Activated CD4-positive, CD25-positive, alpha-beta regulatory T cell treated with anti-CD3 and anti-CD28 coated beads, Interleukin-2, amount 50 U/mL, for 72 hours (primary cell): ENCODE data around the gene SCMH1.
"Not testable (repeated sequence)": the region's sequence is repeated elsewhere in the genome, so short reads cannot be mapped to it uniquely, and the experiment has no call there.

Experiments
- DNase-seq: peaks from one replicate; pipeline ENCODE4 v3.0.0; 2021

The SCMH1 gene

DNA sequence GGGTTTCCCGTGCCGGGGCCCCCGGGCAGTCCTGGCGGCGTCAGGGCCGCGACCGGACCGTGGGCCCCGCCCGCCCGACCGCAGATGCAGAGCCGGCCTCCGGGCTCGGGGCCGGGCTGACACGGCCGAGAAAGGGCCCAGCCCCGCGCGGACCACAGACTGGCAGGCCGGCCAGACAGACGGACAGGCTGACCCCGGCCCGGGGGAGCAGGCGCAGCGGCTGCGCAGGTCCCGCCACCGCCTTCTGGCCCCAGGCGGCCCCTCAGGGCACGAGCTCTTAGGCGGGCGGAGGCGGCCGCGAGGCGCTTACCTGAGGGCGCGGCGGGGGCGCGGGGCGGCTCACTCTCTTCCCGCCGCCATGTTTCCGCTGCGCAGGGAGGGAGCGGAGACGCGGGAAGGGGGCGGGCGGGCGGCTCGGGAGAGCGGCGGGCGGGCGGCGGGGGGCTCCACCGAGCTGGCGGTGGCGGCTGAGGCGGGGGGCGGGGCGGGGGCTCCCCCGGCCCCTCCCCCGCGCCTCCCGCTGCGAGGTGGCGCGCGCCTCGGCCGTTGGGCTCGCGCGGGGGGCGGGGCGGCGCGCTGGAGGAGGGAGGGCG lies at the start of gene SCMH1:
Gene SCMH1, minus strand, starts transcription at position 558 of the 593 bp plus-strand sequence. CDS start 56,173 bp downstream, outside the sequence.
- peak; percentile 67 for DNase-seq

GRCh38 chr1:41291195-41291594 lies 49.1 kb upstream of the SCMH1 start:
- DNase-seq = no peak

GRCh38 chr1:41289196-41289595 lies 47.1 kb upstream of the SCMH1 start:
- no peak for DNase-seq

DNA sequence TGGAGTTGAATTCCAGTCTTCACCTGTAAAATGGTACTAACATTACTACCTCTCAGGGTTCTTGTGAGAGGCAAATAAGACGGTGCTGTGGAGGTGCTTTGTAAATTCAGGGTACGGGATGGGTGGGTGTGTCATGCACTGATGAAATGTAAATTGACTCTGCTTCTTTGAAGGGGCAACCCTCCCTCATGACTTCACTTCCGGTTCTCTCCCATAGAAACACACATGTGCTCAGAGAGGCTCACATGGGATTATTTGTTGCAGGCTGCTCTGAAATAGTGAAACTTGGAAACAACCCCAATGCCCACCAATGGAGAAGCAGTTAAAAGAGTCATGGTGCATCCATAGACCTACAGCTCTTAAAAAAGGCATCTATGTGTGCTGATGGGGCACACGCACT lies 44.9 kb upstream of the SCMH1 start:
- DNase-seq = no peak

DNA sequence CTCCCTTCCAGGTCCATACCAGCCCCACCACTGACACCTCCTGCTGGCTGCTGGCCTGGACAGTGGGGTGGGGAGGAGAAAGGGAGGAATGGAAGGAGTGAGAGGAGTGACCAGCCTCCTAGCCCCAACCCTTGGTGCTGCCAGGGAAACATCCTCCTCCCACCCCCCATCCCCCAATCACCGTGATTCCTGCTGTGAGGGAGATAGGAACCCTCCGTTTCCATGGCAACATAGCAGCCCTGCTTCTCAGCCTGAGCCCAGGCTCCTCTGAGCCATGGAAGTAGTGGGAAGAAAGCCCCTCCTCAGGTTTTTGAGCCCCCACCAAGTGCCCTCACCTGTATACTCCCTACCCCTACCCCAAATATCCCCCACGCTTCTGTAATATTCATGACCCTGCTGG lies 44.4 kb upstream of the SCMH1 start:
- DNase-seq = no peak

- DNase-seq = no peak
Measured at GRCh38 chr1:41285818-41286217, 43.7 kb upstream of the SCMH1 start.

DNA sequence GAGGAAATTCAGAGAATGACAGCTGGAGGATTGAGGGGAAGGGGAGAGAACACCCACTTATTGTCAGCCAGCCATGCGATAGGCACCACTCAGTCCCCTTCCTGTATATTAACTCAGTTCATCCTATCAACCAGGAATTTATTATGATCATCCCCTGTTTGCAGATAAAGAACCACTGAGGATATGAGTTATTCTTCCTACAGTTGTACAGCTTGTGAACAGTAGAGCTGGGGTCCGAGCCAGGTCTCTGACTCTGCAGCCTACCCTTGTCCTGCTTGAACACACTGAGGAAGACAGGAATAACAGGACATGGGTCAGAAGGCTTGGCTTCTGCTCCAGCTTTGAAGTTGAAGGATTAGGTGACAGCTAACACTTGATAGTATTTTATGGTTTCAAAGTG lies 42.0 kb upstream of the SCMH1 start:
- no peak for DNase-seq

DNA sequence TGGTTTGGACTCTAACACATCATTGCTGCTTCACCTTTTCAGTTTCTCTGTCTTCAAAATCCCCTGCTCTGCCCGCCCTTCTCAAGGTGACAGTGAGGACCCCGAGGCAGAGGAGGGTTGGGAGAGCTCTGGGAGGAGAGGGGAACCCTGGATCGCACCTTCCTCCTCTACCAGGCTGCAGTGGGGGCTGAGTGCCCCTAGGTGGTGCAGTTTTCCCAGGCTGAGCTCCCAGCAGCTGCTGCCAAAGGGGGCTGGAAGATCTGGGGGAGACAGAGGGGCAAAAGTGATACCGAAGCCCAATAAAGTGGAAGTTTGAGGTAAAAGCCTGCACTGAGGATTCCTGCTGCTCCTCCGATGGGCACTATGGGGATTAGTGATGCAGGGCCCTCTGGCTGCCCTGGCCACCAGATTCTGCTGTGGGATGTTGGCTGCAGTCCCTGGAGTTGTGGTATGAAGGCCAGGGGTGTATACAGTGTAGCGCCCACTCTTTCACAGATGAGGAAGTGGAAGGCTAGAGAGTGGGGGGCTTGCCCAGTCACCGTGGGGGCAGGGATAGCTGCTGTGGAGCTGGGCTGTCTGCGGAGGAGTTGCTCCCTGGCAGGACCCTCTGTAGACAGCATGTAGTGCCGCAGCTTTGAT lies 40.7 kb upstream of the SCMH1 start:
- DNase-seq = no peak

- no peak for DNase-seq
Measured at GRCh38 chr1:41281334-41281733, 39.2 kb upstream of the SCMH1 start.

DNA sequence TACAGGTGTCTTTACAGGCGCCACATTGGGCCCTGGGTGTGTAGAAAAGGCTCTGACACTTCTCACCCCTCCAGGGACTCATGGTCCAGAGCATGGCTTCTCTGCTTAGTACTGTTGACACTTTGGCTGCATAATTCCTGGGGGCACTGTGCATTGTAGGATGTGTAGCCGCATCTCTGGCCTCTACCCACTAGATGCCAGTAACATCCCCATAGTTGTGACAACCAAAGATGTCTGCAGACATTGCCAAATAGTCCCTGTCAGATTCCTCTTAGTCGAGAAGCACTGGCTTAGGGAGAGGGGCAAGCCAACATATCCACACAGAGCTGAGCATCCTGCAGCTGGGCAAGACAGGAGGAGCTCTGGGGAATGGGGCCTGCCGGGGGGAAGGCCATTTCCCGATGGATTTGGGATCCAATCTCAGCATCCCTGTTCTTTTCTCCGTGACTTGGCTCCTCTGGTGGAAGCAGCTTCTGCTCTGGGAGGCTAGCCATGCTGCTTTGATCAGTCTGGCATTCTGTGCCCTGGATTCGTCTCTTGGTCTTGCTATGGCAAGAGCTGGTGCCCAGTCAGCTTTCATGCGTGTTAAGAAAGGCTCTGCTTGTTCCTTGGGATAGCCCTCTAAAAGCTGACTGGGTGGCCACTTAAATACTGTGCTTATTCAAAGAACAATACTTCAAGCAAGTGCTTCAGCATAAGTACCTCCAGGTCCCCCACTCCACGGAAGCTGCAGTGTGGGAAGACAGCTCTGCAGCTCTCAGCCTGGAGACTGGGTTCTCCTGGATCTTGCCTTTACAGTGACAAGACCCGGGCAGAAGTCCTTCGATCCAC lies 38.3 kb upstream of the SCMH1 start:
- DNase-seq = no peak

DNA sequence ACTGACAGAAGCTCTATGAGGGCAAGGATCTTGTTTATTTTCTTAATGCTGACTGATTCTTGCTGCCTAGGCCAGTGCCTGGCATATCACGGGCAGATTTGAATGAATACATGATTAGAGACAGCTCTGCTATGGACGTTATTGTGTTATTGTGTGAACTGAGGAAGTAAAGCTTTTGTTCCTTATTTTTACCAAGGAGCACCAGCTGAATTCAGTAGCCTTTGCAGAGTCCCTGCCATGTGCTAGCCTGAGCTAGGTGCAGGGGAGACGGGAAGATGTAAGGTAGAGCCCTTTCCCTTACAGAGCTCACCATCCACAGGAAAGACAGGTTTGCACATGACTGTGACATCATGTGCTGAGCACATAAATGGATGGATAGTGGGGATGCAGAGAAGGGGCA lies 36.0 kb upstream of the SCMH1 start:
- no peak for DNase-seq

DNA sequence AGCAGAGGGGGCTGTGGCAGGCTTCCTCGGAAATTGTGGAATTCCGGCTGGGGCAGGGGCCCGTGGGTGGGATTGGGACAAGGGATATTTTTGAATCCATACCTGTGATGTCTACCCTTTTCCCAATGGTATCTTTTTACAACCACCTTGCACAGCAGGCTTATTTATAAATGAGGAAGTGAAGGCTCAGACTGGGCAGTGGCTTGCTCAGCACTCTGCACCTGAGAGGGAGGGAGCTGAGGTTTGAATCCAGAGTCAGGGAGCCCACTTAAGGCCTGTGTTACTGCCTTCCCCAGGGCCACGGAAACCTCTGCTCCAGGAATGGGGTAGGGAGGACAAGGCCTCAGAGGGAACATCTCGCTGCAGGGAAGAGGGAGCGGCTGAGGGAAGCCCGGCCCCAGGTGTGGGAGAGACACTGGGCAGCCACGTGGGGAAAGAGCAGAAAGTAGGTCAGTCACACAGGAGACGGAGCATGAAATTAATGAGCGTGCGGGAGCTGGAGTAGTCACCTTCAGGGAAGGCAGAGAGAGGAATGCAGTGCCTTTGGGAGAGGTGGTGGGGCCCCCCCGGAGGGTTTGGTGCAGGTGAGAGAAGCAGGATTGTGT lies 35.4 kb upstream of the SCMH1 start:
- no peak for DNase-seq

- no peak for DNase-seq
Measured at GRCh38 chr1:41275831-41276230, 33.7 kb upstream of the SCMH1 start.

DNA sequence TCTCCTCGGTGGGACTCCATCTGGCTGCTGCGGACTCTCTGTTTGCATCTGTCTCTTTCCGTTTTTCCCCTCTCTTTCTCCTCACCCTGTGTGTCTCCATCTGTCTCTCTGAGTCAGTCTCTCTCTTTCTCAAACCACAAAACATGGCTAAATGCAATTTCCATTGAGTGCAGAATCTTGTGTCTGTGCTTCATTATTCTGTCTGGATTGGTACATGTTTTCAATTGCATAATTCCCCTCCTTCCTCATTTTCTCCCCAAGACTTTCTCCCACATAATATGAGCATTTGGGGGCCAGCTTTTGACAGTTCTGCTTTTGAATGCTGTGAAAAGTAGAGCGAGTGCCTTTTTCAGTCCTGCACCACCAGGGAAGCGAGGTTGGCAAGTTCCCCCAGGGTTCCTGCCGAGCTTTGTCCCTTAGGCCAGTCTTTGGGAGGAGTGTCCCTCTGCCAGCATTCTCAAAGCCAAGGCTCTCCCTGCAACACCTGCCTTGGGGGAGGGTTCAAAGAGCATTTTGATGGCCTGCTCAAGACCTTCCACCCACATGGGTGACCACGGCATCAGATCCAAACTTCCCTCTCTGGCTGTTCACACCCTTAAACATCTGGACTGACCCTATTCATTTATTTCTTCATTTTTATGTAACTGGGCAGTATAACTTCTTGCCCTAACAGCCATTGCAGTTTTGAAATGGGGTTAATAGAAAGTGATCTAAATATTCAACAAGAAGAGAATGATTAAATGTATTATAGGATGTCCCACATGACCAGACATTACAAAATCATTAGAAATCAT lies 32.8 kb upstream of the SCMH1 start:
- DNase-seq = no peak

- DNase-seq = no peak
Measured at GRCh38 chr1:41272601-41273000, 30.5 kb upstream of the SCMH1 start.

GRCh38 chr1:41268154-41268770 lies 26.2 kb upstream of the SCMH1 start:
- DNase-seq = peak; percentile 65

GRCh38 chr1:41261926-41262618 lies 20.0 kb upstream of the SCMH1 start:
- no peak for DNase-seq

DNA sequence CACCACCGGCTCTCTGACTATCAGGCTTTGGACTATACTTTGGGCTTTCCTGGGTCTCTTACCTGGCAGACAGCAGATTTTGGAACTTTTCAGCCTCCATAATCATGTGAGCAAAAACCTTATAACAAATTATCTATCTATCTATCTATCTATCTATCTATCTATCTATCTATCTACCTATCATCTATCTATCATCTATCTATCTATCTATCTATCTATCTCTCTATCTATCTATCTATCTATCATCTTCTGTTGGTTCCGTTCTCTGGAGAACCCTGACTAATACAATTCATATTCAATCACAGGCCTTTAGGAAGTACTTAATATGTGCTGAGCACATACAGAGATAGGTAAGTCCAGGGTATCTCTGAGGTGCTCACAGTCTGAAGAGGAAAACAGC lies 18.7 kb upstream of the SCMH1 start:
- no peak for DNase-seq

- DNase-seq = no peak
Measured at GRCh38 chr1:41259221-41259620, 17.1 kb upstream of the SCMH1 start.

- no peak for DNase-seq
Measured at GRCh38 chr1:41255978-41256377, 13.9 kb upstream of the SCMH1 start.

DNA sequence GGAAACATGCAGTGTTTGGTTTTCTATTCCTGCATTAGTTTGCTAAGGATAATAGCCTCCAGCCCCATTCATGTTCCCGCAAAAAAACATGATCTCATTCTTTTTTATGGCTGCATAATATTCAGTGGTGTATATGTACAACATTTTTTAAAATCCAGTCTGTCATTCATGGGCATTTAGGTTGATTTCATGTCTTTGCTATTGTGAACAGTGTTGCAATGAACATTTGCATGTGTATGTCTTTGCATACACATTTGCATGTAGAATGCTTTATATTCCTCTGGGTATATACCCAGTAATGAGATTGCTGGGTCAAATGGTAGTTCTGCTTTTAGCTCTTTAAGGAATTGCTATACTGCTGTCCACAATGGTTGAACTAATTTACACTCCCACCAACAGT lies 9.0 kb upstream of the SCMH1 start:
- not testable (repeated sequence) for DNase-seq

DNA sequence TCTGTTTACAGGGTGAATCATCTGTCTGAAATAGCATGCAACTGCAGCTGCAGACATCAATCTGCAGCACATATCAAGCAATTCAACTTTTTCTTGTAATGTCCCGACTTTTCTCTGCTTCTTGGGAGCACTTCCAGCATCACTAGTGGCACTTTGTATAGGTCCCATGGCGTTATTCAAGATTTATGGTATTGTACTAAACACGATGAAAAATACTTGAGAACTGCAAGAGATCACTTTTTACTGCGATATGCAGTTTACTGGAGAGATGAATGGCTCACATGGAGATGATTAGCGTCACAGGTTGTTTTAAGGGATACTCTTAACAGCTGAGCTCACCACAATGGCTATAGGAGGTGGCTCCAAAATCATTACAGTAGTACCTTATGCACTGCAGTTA lies 7.2 kb upstream of the SCMH1 start:
- no peak for DNase-seq
